Measurements from ENCODE around the gene VSIR.

Gene VSIR

GRCh38 chr10:71750124-71750841, 23.0 kb downstream of the VSIR start:
- H3K4me3 ChIP-seq (ENCODE audit: low read depth, low read length) = no peak overlapping the region
- peak; percentile 93 for DNase-seq (ENCODE audit: low read depth)
- TF ChIP-seq, protein P1, sequence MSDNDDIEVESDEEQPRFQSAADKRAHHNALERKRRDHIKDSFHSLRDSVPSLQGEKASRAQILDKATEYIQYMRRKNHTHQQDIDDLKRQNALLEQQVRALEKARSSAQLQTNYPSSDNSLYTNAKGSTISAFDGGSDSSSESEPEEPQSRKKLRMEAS (IDR thresholded peaks at IDR 0.05; ENCODE audit: low read depth, low read length) = peak; percentile 24; the same call in 1 of the 2 replicates
- TF ChIP-seq POLR2A (IDR thresholded peaks at IDR 0.05; ENCODE audit: extremely low read depth, insufficient read length) = no peak
- peak; percentile 7; the same call in 1 of the 2 replicates for TF ChIP-seq MYC (IDR thresholded peaks at IDR 0.05; ENCODE audit: low read depth, low read length)

DNA sequence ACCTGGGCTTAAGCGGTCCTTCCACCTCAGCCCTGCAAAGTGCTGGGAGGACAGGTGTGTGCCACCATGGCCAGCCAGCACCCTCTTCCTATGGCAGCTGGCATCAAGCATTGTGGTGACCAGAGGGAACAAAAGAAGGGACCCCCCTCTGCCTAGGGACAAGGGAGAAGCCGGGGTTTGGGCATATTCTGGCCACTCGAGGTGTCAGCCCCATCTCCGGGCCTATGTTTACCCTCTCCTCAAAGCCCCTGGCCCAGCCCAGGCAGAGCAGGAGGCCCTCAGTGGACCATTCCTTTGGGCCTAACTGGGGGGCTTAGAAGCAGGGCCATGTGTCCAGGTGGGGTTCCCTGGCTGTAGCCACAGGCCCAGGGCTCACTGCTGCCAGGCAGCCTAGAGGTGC, 23.9 kb downstream of the VSIR start:
- no peak overlapping the region for H3K4me3 ChIP-seq (ENCODE audit: low read depth, low read length)
- no peak for TF ChIP-seq POLR2A (IDR thresholded peaks at IDR 0.05; ENCODE audit: extremely low read depth, insufficient read length)
- TF ChIP-seq, protein P2, sequence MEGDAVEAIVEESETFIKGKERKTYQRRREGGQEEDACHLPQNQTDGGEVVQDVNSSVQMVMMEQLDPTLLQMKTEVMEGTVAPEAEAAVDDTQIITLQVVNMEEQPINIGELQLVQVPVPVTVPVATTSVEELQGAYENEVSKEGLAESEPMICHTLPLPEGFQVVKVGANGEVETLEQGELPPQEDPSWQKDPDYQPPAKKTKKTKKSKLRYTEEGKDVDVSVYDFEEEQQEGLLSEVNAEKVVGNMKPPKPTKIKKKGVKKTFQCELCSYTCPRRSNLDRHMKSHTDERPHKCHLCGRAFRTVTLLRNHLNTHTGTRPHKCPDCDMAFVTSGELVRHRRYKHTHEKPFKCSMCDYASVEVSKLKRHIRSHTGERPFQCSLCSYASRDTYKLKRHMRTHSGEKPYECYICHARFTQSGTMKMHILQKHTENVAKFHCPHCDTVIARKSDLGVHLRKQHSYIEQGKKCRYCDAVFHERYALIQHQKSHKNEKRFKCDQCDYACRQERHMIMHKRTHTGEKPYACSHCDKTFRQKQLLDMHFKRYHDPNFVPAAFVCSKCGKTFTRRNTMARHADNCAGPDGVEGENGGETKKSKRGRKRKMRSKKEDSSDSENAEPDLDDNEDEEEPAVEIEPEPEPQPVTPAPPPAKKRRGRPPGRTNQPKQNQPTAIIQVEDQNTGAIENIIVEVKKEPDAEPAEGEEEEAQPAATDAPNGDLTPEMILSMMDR (IDR thresholded peaks at IDR 0.05; ENCODE audit: low read depth, low read length) = no peak
- no peak for TF ChIP-seq MYC (IDR thresholded peaks at IDR 0.05; ENCODE audit: low read depth, low read length)
- TF ChIP-seq, protein P1 (IDR thresholded peaks at IDR 0.05; ENCODE audit: low read depth, low read length) = no peak
- DNase-seq (ENCODE audit: low read depth) = no peak

- H3K4me3 ChIP-seq (ENCODE audit: low read depth, low read length) = peak overlapping the region; percentile 3
- TF ChIP-seq, protein P2 (IDR thresholded peaks at IDR 0.05; ENCODE audit: low read depth, low read length) = peak; percentile 23
- TF ChIP-seq, protein P1 (IDR thresholded peaks at IDR 0.05; ENCODE audit: low read depth, low read length) = peak; percentile 72
- peak; percentile 52 for TF ChIP-seq POLR2A (IDR thresholded peaks at IDR 0.05; ENCODE audit: extremely low read depth, insufficient read length)
- peak; percentile 84 for TF ChIP-seq MYC (IDR thresholded peaks at IDR 0.05; ENCODE audit: low read depth, low read length)
- peak; percentile 100 for DNase-seq (ENCODE audit: low read depth)
Observed at GRCh38 chr10:71748671-71749191, 24.6 kb downstream of the VSIR start.

GRCh38 chr10:71747551-71748523, 25.5 kb downstream of the VSIR start:
- no peak for TF ChIP-seq POLR2A (IDR thresholded peaks at IDR 0.05; ENCODE audit: extremely low read depth, insufficient read length)
- TF ChIP-seq, protein P1 (IDR thresholded peaks at IDR 0.05; ENCODE audit: low read depth, low read length) = peak; percentile 74; the same call in 1 of the 2 replicates
- TF ChIP-seq, protein P2 (IDR thresholded peaks at IDR 0.05; ENCODE audit: low read depth, low read length) = no peak
- peak; percentile 59 for TF ChIP-seq MYC (IDR thresholded peaks at IDR 0.05; ENCODE audit: low read depth, low read length)
- H3K4me3 ChIP-seq (ENCODE audit: low read depth, low read length) = peak overlapping the region; percentile 4
- peak; percentile 96 for DNase-seq (ENCODE audit: low read depth)

DNA sequence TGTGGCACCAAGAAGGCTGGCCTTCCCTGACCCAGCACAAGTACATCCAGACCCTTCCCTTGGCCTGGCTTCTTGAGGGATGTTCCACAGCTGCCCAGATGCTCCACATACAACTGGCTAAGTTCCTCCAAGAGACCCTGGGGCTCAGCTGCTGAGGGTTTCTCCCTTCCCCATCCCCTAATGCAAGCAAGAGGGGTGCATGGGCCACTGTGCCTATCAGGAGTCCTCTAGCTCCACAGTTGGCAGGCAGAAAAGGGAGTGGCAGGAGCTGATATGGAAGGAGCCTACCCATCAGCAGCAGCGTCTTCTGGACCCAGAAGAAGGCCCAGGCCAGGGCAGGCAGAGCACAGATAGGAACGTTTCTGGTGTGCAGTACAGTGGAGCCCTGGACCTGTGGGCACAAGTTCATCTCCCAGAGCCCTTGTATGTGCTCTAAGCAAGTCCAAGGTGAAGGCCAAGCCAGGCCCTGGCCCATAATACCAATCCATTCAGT, 26.2 kb downstream of the VSIR start:
- TF ChIP-seq, protein P1 (IDR thresholded peaks at IDR 0.05; ENCODE audit: low read depth, low read length) = no peak
- TF ChIP-seq POLR2A (IDR thresholded peaks at IDR 0.05; ENCODE audit: extremely low read depth, insufficient read length) (no peak), MYC (IDR thresholded peaks at IDR 0.05; ENCODE audit: low read depth, low read length) (no peak)
- TF ChIP-seq, protein P2 (IDR thresholded peaks at IDR 0.05; ENCODE audit: low read depth, low read length) = no peak
- H3K4me3 ChIP-seq (ENCODE audit: low read depth, low read length) = no peak overlapping the region
- no peak for DNase-seq (ENCODE audit: low read depth)
